ENCODE measurements around the gene CAMLG. TPM values are rescaled to one million over a fixed set of nuclear protein-coding genes. Genes with fewer than 3 reads are reported as not detected.

The CAMLG gene
- 21.6 to 26.8 TPM (median 25.9 TPM) in 5 replicates for total RNA-seq (2022; extraction: Qiagen RNA extraction)

GRCh38 chr5:134738133-134738962 lies at the start of gene CAMLG:
Gene CAMLG (plus strand): TSS chr5:134738548. CDS start chr5:134738621, 73 bp downstream.

GRCh38 chr5:134758504-134759341 lies 20.4 kb downstream of the CAMLG start, which contains the start of gene DDX46:
Gene DDX46 (plus strand): TSS chr5:134758779. CDS start chr5:134758939, 160 bp downstream.

Other genes starting within 250 kb of the CAMLG start
- 25.8 to 42.7 TPM (median 40.1 TPM) in 5 replicates for gene JADE2, start 212.9 kb upstream of the CAMLG start, total RNA-seq (2022; extraction: Qiagen RNA extraction)
- gene SAR1B, start 105.7 kb upstream of the CAMLG start, total RNA-seq (2022; extraction: Qiagen RNA extraction): 46.1 to 65.9 TPM (median 50.4 TPM) in 5 replicates
- gene SEC24A, start 89.8 kb upstream of the CAMLG start, total RNA-seq (2022; extraction: Qiagen RNA extraction): 10.8 to 18.5 TPM (median 17.5 TPM) in 5 replicates
- gene DDX46, start 20.2 kb downstream of the CAMLG start, total RNA-seq (2022; extraction: Qiagen RNA extraction): 58.2 to 77.1 TPM (median 72.3 TPM) in 5 replicates
- 15.9 to 26.0 TPM (median 24.3 TPM) in 5 replicates for gene C5orf24, start 107.4 kb downstream of the CAMLG start, total RNA-seq (2022; extraction: Qiagen RNA extraction)
- gene TXNDC15, start 135.8 kb downstream of the CAMLG start, total RNA-seq (2022; extraction: Qiagen RNA extraction): 53.3 to 62.7 TPM (median 56.3 TPM) in 5 replicates
- 9.4 to 11.3 TPM (median 10.8 TPM) in 5 replicates for gene PCBD2, start 166.6 kb downstream of the CAMLG start, total RNA-seq (2022; extraction: Qiagen RNA extraction)
- gene CATSPER3, start 229.4 kb downstream of the CAMLG start, total RNA-seq (2022; extraction: Qiagen RNA extraction): 0.21 to 0.49 TPM (median 0.37 TPM) in 5 replicates

All from A549 treated with dexamethasone at 1 μM for 4 hours (cell line).